HepG2 (cell line): ENCODE measurements around the gene HDAC5. TPM values are rescaled to one million over a fixed set of nuclear protein-coding genes. Genes with fewer than 3 reads are reported as not detected.

ENCODE experiments used
- ATAC-seq: fragments of 200-7000 bp; cut with Tn5 transposase; 3 replicates; pipeline ENCODE4 v1.9.1; 2020; ENCODE audit warnings: mild to moderate bottlenecking, moderate library complexity
- BruUV-seq: library from RNA; stranded (reverse); fragments of 400-500 nt; replicated peaks from 2 replicates; lab custom pipeline; 2021; lab: Mats Ljungman, UMichigan
- CTCF ChIA-PET: fragments of 300-600 bp; formaldehyde crosslinking; extraction: SDS; loops from one replicate; lab custom pipeline; 2021; ENCODE audit warnings: low total read pairs, inconsistent platforms, low intra/inter-chr PET ratio; lab: Yijun Ruan, JAX
- POLR2A ChIA-PET: fragments of 350-600 bp; sonication (Branson Sonifier 250); formaldehyde crosslinking; loops from one replicate; lab custom pipeline; 2020; ENCODE audit warnings: antibody characterized with exemption, inconsistent platforms; lab: Yijun Ruan, JAX
- DNase-seq: peaks from one replicate; pipeline ENCODE4 v3.0.0-alpha.2; 2015; ENCODE audit warnings: low spot score
- FAIRE-seq: peaks from 3 replicates; lab custom pipeline; 2011; peaks lifted over from hg19 to GRCh38; lab: Jason Lieb, UNC
- H2AFZ ChIP-seq: one replicate; pipeline ENCODE4 v1.6.1; 2011; ENCODE audit warnings: low read length, inconsistent platforms
- H3K27ac ChIP-seq: fragments of 300-600 bp; 3 replicates; pipeline ENCODE4 v1.8.0; 2011; ENCODE audit warnings: mixed run types, mild to moderate bottlenecking, mixed read lengths, low read length, inconsistent platforms; ENCODE audit not compliant: insufficient read depth; ENCODE audit errors: extremely low read length
- H3K27me3 ChIP-seq, 2 experiments: fragments of 200-600 bp in 1 of 2; 2 replicates in 1 of 2; 3 replicates in 1 of 2; pipeline versions ENCODE4 v1.6.0 to v1.8.0; 2011; ENCODE audit warnings: low read length in 2 of 2, mild to moderate bottlenecking in 2 of 2, moderate library complexity in 2 of 2, inconsistent platforms in 1 of 2; ENCODE audit not compliant: insufficient read depth in 2 of 2, control insufficient read depth in 1 of 2
- H3K36me3 ChIP-seq, 2 experiments: fragments of 200-600 bp in 1 of 2; replicated peaks in 1 of 2; 2 replicates in 1 of 2; 3 replicates in 1 of 2; pipeline versions ENCODE4 v1.5.1 to v1.8.0; 2011; ENCODE audit warnings: low read length in 2 of 2, inconsistent platforms in 1 of 2; ENCODE audit not compliant: insufficient read depth in 2 of 2, control insufficient read depth in 1 of 2
- H3K4me1 ChIP-seq: 2 replicates; pipeline ENCODE4 v1.5.1; 2012; ENCODE audit warnings: low read length, inconsistent platforms; ENCODE audit not compliant: insufficient read depth
- H3K4me2 ChIP-seq: 2 replicates; pipeline ENCODE4 v1.6.0; 2011; ENCODE audit warnings: low read depth, low read length, inconsistent platforms
- H3K4me3 ChIP-seq, 3 experiments: fragments of 200-600 bp in 1 of 3; sonication (generic), shearing (Covaris generic) in 1 of 3; replicated peaks in 1 of 3; 2 replicates each; pipeline ENCODE4 v1.5.1; 2011 to 2016; ENCODE audit warnings: low read length in 3 of 3, inconsistent platforms in 2 of 3, low read depth in 2 of 3, mild to moderate bottlenecking in 2 of 3, control low read depth in 1 of 3, mixed read lengths in 1 of 3; ENCODE audit not compliant: insufficient read depth in 1 of 3
- H3K79me2 ChIP-seq: one replicate; pipeline ENCODE4 v1.6.1; 2011; ENCODE audit warnings: low read length, inconsistent platforms; ENCODE audit not compliant: insufficient read depth
- H3K9ac ChIP-seq: 2 replicates; pipeline ENCODE4 v1.6.0; 2011; ENCODE audit warnings: mild to moderate bottlenecking, low read depth, low read length, inconsistent platforms; ENCODE audit not compliant: insufficient read depth
- H3K9me3 ChIP-seq: 2 replicates; pipeline ENCODE4 v1.5.1; 2012; ENCODE audit warnings: mild to moderate bottlenecking, low read length
- H4K20me1 ChIP-seq: 2 replicates; pipeline ENCODE4 v1.6.0; 2011; ENCODE audit warnings: inconsistent platforms, mild to moderate bottlenecking, low read length, moderate library complexity; ENCODE audit not compliant: insufficient read depth
- ARNT2 ChIP-seq: sonication (generic); formaldehyde crosslinking; IDR thresholded peaks from 2 replicates; pipeline ENCODE4 v1.8.0; 2022; ENCODE audit warnings: mild to moderate bottlenecking, low read depth, missing genetic modification reagents, moderate library complexity
- GFI1 ChIP-seq: sonication (generic); formaldehyde crosslinking; IDR thresholded peaks from 2 replicates; pipeline ENCODE4 v1.5.0; 2020; ENCODE audit warnings: missing genetic modification reagents, mild to moderate bottlenecking, borderline replicate concordance
- HOMEZ ChIP-seq: IDR thresholded peaks from 2 replicates; pipeline ENCODE4 v1.6.1; 2016; ENCODE audit warnings: low read depth
- MAFG ChIP-seq: sonication (generic); formaldehyde crosslinking; IDR thresholded peaks from 2 replicates; pipeline ENCODE4 v1.5.1; 2020; ENCODE audit warnings: mild to moderate bottlenecking, missing genetic modification reagents
- MXD3 ChIP-seq: IDR thresholded peaks from 2 replicates; pipeline ENCODE4 v1.6.1; 2016; ENCODE audit warnings: mild to moderate bottlenecking, missing biosample characterization, missing genetic modification reagents
- RERE ChIP-seq: IDR thresholded peaks from 2 replicates; pipeline ENCODE4 v1.6.1; 2016; ENCODE audit warnings: low read depth, missing genetic modification reagents, missing compliant biosample characterization
- TFE3 ChIP-seq: IDR thresholded peaks from 2 replicates; pipeline ENCODE4 v1.6.1; 2016
- XRCC5 ChIP-seq: fragments of 200-400 bp; formaldehyde crosslinking; optimal IDR thresholded peaks from 2 replicates; pipeline ENCODE3; 2017; ENCODE audit warnings: mild to moderate bottlenecking, low read length
- ZC3H4 ChIP-seq: sonication (generic); formaldehyde crosslinking; IDR thresholded peaks from 2 replicates; pipeline ENCODE4 v1.4.0; 2020; ENCODE audit warnings: missing genetic modification reagents, borderline replicate concordance
- ZNF512B ChIP-seq: sonication (generic); formaldehyde crosslinking; IDR thresholded peaks from 2 replicates; pipeline ENCODE4 v1.5.1; 2020; ENCODE audit warnings: missing genetic modification reagents, mild to moderate bottlenecking, borderline replicate concordance
- WGBS: methylation state at CpG from one replicate; pipeline ENCODE4 v1.1.6; 2017; ENCODE audit warnings: low lambda C conversion rate; 5-methylcytosine and 5-hydroxymethylcytosine counted together
- in situ Hi-C: cut with HindIII; loops from 2 replicates; pipeline ENCODE4 v1.10.0; 2017; ENCODE audit warnings: low pct_unique_long_range_greater_than_20kb; ENCODE audit not compliant: extremely low pct_ligation_motif_present
- intact Hi-C: fragments of 100-400 bp; cut with micrococcal nuclease; formaldehyde crosslinking; loops from one replicate; pipeline ENCODE4 v1.10.0; 2022; ENCODE audit not compliant: unreplicated experiment
- polyA plus RNA-seq, 8 experiments: library from polyadenylated mRNA; depleted of rRNA in 3 of 8; stranded (reverse) in 7 of 8; unstranded in 1 of 8; fragments of >200 nt; fragmentation: Illumina TruSeq in 4 of 8; extraction: Trizol in 4 of 8; gene quantifications; 2 replicates each; pipeline versions ENCODE4 v1.2.1 to v1.2.3, GENCODE V29; 2011 to 2016; ENCODE audit warnings: low read depth in 4 of 8, missing spikeins in 1 of 8, mixed read lengths in 1 of 8; ENCODE audit not compliant: insufficient read depth in 1 of 8
- total RNA-seq, 5 experiments: library from RNA; depleted of rRNA; stranded (reverse); fragments of >200 nt; fragmentation: Illumina TruSeq; extraction: Trizol; gene quantifications; 2 replicates each; pipeline ENCODE4 v1.2.3, GENCODE V29; 2016; ENCODE audit warnings: low read depth in 1 of 5

The HDAC5 gene
- total and polyA plus RNA-seq, 2 of the 13 experiments (the other 11 are each of a cell fraction or from before 2014, with no cell fraction given): 46.4 to 85.4 TPM

GRCh38 chr17:44045486-44045885 lies 78.0 kb downstream of the HDAC5 start:
- DNase-seq (no peak), ATAC-seq (no peak), FAIRE-seq (no peak)
- Histone ChIP-seq H3K4me3 (no peak overlapping the region), H2AFZ (no peak overlapping the region), H3K36me3 (peaks cover 19 to 60% of the 10 kb centered on the region in 2 experiments), H3K9ac (no peak overlapping the region), H3K9me3 (no peaks in the 10 kb centered on the region), H3K27me3 (no peaks in the 10 kb centered on the region), H3K27ac (no peak overlapping the region), H3K4me1 (no peaks in the 10 kb centered on the region), H3K4me2 (no peak overlapping the region), H4K20me1 (peaks cover 22% of the 10 kb centered on the region), H3K79me2 (peaks cover 64% of the 10 kb centered on the region)
- CTCF ChIA-PET: no interaction called here
- POLR2A ChIA-PET: interaction anchor here (2.6 kb wide), 1 partner anchor 21 kb away, joined by 8 read pairs; the partner anchor contains the start of gene LSM12
- intact Hi-C loops (no loop called here), in situ Hi-C loops (loop anchor here (10.0 kb wide), 1 partner anchor 101 kb away; the partner anchor contains the start of gene PPY)
- no TSS peak for BruUV-seq
- WGBS: 95% methylated on average over 4 of the region's 4 CpGs
- TF ChIP-seq ARNT2 (CRISPR knock-in tag): no peak
- no peak for TF ChIP-seq MXD3
- no peak for TF ChIP-seq ZNF512B
- no peak for TF ChIP-seq HOMEZ (CRISPR knock-in tag)
- TF ChIP-seq RERE: no peak
- TF ChIP-seq XRCC5: no peak
- no peak for TF ChIP-seq ZC3H4 (CRISPR knock-in tag)
- TF ChIP-seq TFE3 (CRISPR knock-in tag): no peak
- no peak for TF ChIP-seq GFI1 (CRISPR knock-in tag)
- TF ChIP-seq MAFG: no peak
